ENCODE measurements around the gene UQCRC1.

Gene UQCRC1

GRCh38 chr3:48633743-48634142, 24.3 kb upstream of the UQCRC1 start:
- no peak for DNase-seq (ENCODE audit: low read depth, low spot score)

DNA sequence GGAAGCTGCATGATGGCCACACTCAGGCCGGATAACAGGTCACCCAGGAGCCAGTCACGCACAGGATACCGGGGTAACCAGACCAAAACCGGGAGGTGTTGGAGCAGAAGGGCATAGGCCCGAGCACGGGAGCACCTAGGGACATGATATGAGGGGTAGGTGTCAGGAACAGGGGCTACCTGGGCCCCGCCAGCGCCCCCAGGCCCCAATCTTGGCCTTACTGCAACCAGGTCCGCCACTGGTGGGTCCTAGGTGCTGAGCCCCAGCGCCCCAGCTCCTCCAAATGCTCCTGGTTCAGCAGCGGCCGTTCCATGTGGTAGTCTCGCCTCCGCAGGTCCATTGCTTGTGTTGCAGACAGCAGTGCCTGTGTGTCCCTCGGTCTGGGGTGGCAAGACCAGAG, 23.8 kb upstream of the UQCRC1 start:
- DNase-seq (ENCODE audit: low read depth, low spot score), result no peak

DNA sequence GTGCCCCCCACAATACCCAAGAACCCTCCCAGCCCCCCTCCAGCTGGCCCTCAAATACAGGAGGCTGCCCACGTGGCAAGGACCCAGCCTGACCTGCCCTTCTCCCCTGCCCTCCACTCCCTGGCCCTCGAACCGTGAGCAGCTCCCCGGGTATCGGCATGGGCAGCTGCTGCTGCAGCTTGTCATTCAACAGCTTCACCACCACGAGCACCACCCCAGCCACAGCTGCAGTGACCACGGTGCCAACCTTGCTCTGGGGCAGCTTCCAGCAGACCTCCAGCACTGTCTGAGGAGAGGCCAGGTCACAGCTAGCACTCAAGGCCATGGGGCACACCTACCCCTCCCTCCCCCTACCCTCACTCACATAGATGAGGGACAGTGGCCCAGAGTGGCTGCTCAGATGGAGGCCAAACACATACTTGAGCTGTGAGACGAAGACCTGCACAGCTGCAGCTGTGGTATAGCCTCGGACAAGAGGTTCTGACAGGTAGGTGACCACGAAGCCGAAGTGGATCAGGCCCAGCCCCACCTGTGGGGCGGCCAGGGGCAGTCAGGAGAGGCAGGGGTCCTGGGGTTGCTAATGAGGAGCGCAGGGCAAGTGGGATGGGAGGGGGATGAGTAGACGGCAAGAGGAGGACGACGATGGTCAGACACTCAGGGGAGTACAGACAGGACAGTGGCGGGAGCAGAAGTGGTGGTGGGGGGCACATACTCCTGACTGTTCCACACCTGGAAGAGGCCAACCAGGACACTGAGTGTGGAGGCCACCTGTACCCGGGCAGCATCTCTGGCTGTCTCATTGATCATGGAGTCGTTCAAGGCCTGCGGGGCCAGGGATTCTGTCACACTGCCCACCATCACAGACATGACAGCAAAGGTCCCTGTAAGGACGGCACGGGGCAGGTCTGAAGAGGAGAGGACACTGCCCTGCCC, 22.3 kb upstream of the UQCRC1 start:
- DNase-seq (ENCODE audit: low read depth, low spot score), result no peak

DNA sequence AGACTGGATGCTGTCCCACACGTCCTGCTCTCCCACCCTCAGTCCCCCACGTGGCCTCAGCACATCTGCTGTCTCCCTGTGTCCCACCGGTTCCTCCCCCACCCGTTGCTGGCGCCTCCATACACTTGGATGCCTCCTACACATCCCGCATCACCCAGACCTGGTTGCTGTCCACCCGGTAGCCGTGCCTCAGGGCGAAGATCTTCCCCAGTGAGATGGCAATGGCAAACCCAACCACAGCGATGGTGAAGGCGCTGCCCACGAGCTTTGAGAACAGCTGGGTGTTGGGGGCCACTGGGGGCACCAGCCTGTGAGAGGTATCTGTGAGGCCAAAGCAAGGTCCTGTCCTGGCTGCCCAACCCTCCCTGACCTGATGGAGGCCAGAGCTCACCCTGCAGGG, 21.4 kb upstream of the UQCRC1 start:
- DNase-seq (ENCODE audit: low read depth, low spot score), result no peak

GRCh38 chr3:48630407-48630806, 21.0 kb upstream of the UQCRC1 start:
- no peak for DNase-seq (ENCODE audit: low read depth, low spot score)

DNA sequence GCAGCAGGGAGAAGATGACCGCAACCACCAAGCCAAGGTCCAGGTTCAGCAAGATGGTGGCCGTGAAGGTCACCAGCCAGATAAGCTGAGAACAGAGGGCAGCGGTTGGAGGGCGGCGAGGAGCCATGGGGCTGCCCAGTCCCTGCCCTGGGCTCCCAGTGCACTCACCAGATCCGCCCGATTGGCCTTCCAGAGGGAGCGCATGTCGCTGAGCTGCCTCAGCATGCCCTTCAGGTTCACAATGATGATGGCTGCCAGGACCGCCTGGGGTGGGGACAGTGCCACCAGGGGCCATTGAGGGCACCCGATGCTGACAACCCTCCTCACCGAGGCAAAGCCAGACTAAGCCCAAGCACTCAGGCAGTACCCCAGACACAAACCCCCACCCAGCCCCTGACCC, 20.4 kb upstream of the UQCRC1 start:
- DNase-seq (ENCODE audit: low read depth, low spot score), result no peak

- no peak for DNase-seq (ENCODE audit: low read depth, low spot score)
These were observed 19.0 kb upstream of the UQCRC1 start for GRCh38 chr3:48628277-48629017.

DNA sequence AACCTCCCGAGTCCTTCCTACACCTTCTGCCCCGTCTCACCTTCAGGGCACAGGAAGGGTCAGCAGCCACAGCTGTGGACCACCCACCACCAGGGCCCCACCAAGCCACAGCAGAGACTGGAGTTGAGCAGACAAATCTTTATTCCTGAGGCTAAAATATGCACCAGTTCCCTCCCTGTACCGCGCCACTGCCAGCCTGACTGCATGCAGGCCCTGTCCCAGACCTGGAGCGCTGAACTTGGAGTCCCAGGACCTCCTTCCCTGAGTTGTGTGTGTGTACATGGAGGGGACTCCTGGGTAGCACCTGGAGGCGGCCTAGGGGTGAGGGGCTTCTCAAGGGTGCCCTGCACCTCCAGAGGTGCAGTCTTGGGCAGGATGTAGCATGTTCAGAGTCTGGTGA, 16.2 kb upstream of the UQCRC1 start:
- no peak for DNase-seq (ENCODE audit: low read depth, low spot score)

DNA sequence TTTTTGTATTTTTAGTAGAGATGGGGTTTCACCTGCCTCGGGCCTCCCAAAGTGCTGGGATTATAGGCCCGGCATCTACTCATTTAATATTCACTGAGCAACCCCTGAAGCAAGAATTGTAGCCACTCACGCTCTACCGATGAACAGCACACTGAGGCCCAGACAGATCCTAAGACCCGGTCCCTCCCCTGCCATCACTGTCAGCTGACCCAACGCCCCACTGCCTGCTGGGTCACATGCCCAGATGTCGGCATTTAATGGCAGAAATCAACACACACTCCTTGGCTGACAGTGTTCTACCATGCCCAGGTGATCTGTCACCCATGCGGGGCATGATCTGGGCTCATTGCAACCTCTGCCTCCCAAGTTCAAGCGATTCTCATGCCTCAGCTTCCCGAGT, 15.3 kb upstream of the UQCRC1 start:
- no peak for DNase-seq (ENCODE audit: low read depth, low spot score)

- DNase-seq (ENCODE audit: low read depth, low spot score), result no peak
These were observed 14.6 kb upstream of the UQCRC1 start for GRCh38 chr3:48623851-48624547.

- DNase-seq (ENCODE audit: low read depth, low spot score), result no peak
These were observed 12.0 kb upstream of the UQCRC1 start, which contains the start of gene TMEM89 for GRCh38 chr3:48621461-48621869. Gene TMEM89, minus strand, starts transcription at chr3:48621769. Its CDS starts 13 bp downstream, at chr3:48621756.

- DNase-seq (ENCODE audit: low read depth, low spot score), result no peak
These were observed 10.4 kb upstream of the UQCRC1 start for GRCh38 chr3:48619541-48620524.

- no peak for DNase-seq (ENCODE audit: low read depth, low spot score)
These were observed 8.1 kb upstream of the UQCRC1 start for GRCh38 chr3:48617559-48617958.

GRCh38 chr3:48614044-48614443, 4.6 kb upstream of the UQCRC1 start:
- no peak for DNase-seq (ENCODE audit: low read depth, low spot score)

DNA sequence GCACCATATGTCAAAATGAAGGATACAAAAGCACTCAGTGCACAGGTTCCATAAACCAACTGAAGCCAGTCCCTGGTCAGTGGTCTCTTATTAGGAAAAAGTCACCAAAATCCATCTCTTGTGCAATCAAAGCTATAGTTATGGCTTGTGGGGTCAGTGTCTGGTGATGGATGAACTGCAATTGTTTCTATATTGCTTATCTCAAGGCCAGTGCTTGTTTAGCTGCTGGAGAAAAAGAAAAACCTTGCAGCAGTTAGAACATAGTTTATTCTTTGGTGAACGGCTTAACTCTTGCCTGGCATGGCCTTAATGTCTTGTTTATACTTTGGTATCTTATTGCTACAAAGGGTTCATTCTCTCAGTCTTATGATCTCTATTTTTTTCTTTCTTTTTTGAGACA, 2.9 kb upstream of the UQCRC1 start:
- no peak for DNase-seq (ENCODE audit: low read depth, low spot score)

DNA sequence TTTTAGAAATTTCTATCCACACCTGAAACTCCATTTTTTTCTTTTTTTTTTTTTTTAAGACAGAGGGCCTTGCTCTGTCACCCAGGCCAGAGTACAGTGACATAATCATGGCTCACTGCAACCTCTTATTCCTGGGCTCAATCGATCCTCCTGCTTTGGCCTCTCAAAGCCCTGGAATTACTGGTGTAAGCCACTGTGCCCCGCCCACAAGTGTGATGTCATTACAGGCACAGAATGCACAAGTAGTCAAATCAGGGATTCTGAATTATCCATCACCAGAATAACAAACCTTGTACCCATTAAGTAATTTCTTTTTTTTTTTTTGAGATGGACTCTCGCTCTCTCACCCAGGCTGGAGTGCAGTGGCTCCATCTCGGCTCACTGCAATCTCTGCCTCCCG, 1.9 kb downstream of the UQCRC1 start:
- no peak for DNase-seq (ENCODE audit: low read depth, low spot score)

DNA sequence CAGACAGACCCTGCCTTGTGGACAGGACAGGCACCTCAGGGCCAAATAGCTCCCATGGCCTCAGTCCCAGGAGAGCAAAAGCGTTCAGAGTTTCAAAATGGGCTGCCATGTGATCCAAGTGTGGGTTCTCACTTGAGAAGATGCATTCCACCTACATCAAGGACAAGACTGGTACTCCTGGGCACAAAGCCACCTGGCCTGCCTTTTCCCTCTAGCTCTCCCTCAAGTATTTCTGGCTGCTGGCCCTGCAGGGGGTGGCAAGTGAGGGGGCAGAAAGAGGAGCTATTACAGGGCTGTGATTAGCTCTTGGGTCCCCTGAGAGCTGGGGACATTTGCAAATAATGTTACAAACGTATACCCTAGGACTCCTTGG, 7.8 kb downstream of the UQCRC1 start:
- no peak for DNase-seq (ENCODE audit: low read depth, low spot score)

DNA sequence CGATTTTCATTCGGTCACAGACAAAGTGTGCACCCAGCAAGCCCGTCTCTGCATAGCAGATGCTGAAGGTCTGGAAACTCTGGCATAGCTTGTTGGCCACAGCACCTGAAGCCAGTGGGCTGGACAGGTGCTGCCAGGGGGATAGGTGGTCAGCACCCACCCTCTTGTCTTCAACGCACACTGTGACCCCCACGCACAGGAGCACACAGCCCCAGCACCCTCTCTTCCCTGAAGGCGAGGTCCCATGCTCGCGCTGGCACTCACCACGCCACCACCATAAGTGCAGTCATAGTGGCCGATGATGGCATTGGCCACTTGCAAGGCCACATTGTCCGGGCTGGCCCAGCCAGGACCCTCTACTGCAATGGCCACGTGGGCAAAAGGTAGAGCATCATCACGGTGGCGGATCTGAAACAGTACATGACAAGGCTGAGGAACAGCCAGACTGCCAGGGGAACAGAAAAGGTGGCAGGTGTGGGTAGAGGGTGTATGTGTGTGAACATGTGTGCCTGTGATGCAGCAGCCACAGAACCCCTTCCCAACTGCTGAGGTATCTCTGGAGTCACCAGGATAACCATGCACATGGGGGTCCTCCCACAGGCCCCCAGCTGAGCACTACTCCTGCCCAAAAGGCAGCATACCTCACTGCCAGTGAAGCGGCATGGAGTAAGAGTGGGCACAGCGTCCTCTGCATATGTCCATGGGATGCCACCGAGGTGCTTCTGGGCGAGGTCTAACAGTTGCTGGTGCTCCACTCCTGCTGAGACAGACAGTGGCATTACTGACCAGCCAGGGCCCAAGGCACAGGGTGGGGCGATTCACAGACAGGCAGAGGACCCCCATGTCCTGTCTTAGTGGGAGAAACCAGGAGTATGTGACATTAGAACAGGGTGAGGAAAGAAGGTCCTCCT, 8.5 kb downstream of the UQCRC1 start:
- no peak for DNase-seq (ENCODE audit: low read depth, low spot score)

GRCh38 chr3:48599509-48600285, 9.7 kb downstream of the UQCRC1 start:
- no peak for DNase-seq (ENCODE audit: low read depth, low spot score)

Measured in iPS DF 19.7 (cell line).